SK-N-SH (cell line): ENCODE data around the gene ALAS2. TPM values are rescaled to one million over a fixed set of nuclear protein-coding genes. Genes with fewer than 3 reads are reported as not detected.

Experiments
- CTCF ChIA-PET: fragments of 300-600, 350-600 bp; formaldehyde crosslinking; extraction: SDS; loops from one replicate; lab custom pipeline; 2021; lab: Yijun Ruan, JAX
- POLR2A ChIA-PET: fragments of 350-600 bp; sonication (Branson Sonifier 250); formaldehyde crosslinking; extraction: SDS; loops from one replicate; lab custom pipeline; 2020; ENCODE audit warnings: antibody characterized with exemption, inconsistent platforms; lab: Yijun Ruan, JAX
- DNase-seq: peaks from one replicate; pipeline ENCODE4 v3.0.0; 2012
- H2AFZ ChIP-seq: fragments of 200-600 bp; sonication (generic); 2 replicates; pipeline ENCODE4 v1.8.1; 2016; ENCODE audit warnings: antibody characterized with exemption, mild to moderate bottlenecking, low read depth
- H3F3A ChIP-seq: fragments of 200-600 bp; sonication (generic); replicated peaks from 2 replicates; pipeline ENCODE3; 2016; ENCODE audit warnings: antibody characterized with exemption, mild to moderate bottlenecking; ENCODE audit not compliant: insufficient read depth
- H3K27ac ChIP-seq, 2 experiments: fragments of 200-500 bp in 1 of 2; fragments of 200-600 bp in 1 of 2; sonication (Bioruptor generic) in 1 of 2; sonication (generic), shearing (Covaris generic) in 1 of 2; 2 replicates each; pipeline versions ENCODE4 v1.5.1 to v1.6.1; 2014 to 2016; ENCODE audit warnings: low read depth in 2 of 2, inconsistent platforms in 1 of 2, low read length in 1 of 2, mild to moderate bottlenecking in 1 of 2, mixed read lengths in 1 of 2
- H3K27me3 ChIP-seq: fragments of 200-600 bp; sonication (generic), shearing (Covaris generic); 2 replicates; pipeline ENCODE4 v1.6.1; 2016; ENCODE audit warnings: mixed run types; ENCODE audit not compliant: insufficient read depth
- H3K36me3 ChIP-seq, 2 experiments: fragments of 200-500 bp in 1 of 2; fragments of 200-600 bp in 1 of 2; sonication (Bioruptor generic) in 1 of 2; sonication (generic) in 1 of 2; replicated peaks in 1 of 2; 2 replicates each; pipeline versions ENCODE3 to v1.5.1; 2014 to 2016; ENCODE audit warnings: low read length in 1 of 2, mild to moderate bottlenecking in 1 of 2; ENCODE audit not compliant: insufficient read depth in 2 of 2, control insufficient read depth in 1 of 2
- H3K4me1 ChIP-seq, 2 experiments: fragments of 200-500 bp in 1 of 2; fragments of 200-600 bp in 1 of 2; sonication (Bioruptor generic) in 1 of 2; sonication (generic), shearing (Covaris generic) in 1 of 2; 2 replicates each; pipeline versions ENCODE4 v1.5.1 to v1.6.1; 2014 to 2016; ENCODE audit warnings: low read depth in 1 of 2, low read length in 1 of 2, mixed run types in 1 of 2; ENCODE audit not compliant: insufficient read depth in 2 of 2, control insufficient read depth in 1 of 2
- H3K4me2 ChIP-seq: fragments of 200-600 bp; sonication (generic), shearing (Covaris generic); 2 replicates; pipeline ENCODE4 v1.6.1; 2017; ENCODE audit warnings: mixed run types
- H3K4me3 ChIP-seq, 2 experiments: fragments of 200-500 bp in 1 of 2; fragments of 200-600 bp in 1 of 2; sonication (Bioruptor generic) in 1 of 2; sonication (generic), shearing (Covaris generic) in 1 of 2; 2 replicates each; pipeline versions ENCODE4 v1.5.1 to v1.8.1; 2014 to 2016; ENCODE audit warnings: low read depth in 2 of 2, inconsistent platforms in 1 of 2, low read length in 1 of 2, mild to moderate bottlenecking in 1 of 2, mixed read lengths in 1 of 2, moderate library complexity in 1 of 2
- H3K79me2 ChIP-seq: fragments of 200-600 bp; sonication (generic); 2 replicates; pipeline ENCODE4 v1.8.1; 2017; ENCODE audit warnings: mild to moderate bottlenecking; ENCODE audit not compliant: insufficient read depth
- H3K9ac ChIP-seq: fragments of 200-600 bp; sonication (generic); 2 replicates; pipeline ENCODE4 v1.6.1; 2017; ENCODE audit warnings: mixed run types
- H3K9me2 ChIP-seq: fragments of 200-600 bp; sonication (generic); 2 replicates; pipeline ENCODE4 v1.6.1; 2017; ENCODE audit warnings: mixed run types
- H3K9me3 ChIP-seq: fragments of 200-600 bp; sonication (generic); 2 replicates; pipeline ENCODE4 v1.6.1; 2017; ENCODE audit warnings: mixed run types, mild to moderate bottlenecking, moderate library complexity
- H4K20me1 ChIP-seq: fragments of 200-600 bp; sonication (generic); 2 replicates; pipeline ENCODE4 v1.6.1; 2017; ENCODE audit warnings: mild to moderate bottlenecking, mixed run types; ENCODE audit not compliant: insufficient read depth
- EP300 ChIP-seq, 2 experiments: IDR thresholded peaks; 2 replicates each; pipeline versions ENCODE4 v1.4.0 to v1.6.1; 2012; ENCODE audit warnings: borderline replicate concordance in 1 of 2, low read depth in 1 of 2, low read length in 1 of 2
- MXI1 ChIP-seq: IDR thresholded peaks from 2 replicates; pipeline ENCODE4 v1.6.1; 2012; ENCODE audit warnings: mild to moderate bottlenecking, low read depth, low read length, improper control_type of control experiment
- RFX5 ChIP-seq: IDR thresholded peaks from 2 replicates; pipeline ENCODE4 v1.6.1; 2012; ENCODE audit warnings: mild to moderate bottlenecking, improper control_type of control experiment, low read length
- SIN3A ChIP-seq: IDR thresholded peaks from 2 replicates; pipeline ENCODE4 v1.6.1; 2012; ENCODE audit warnings: low read depth, mild to moderate bottlenecking, low read length, moderate library complexity, borderline replicate concordance
- SMC3 ChIP-seq: IDR thresholded peaks from 2 replicates; pipeline ENCODE4 v1.6.1; 2012; ENCODE audit warnings: low read depth, low read length, improper control_type of control experiment
- TCF12 ChIP-seq: IDR thresholded peaks from 2 replicates; pipeline ENCODE4 v1.4.0; 2012
- ZBTB33 ChIP-seq: IDR thresholded peaks from 2 replicates; pipeline ENCODE4 v1.4.0; 2012; ENCODE audit warnings: low read depth, borderline replicate concordance
- WGBS: methylation state at CpG from one replicate; pipeline ENCODE4 v1.1.6; 2017; ENCODE audit warnings: low lambda C conversion rate; 5-methylcytosine and 5-hydroxymethylcytosine counted together
- polyA plus RNA-seq, 3 experiments: library from polyadenylated mRNA; depleted of rRNA; stranded (reverse); fragments of >200 nt; gene quantifications; 2 replicates each; pipeline ENCODE4 v1.2.3, GENCODE V29; 2012
- TF ChIP-seq, protein P1 (sequence below): IDR thresholded peaks from 2 replicates; pipeline ENCODE4 v1.4.0; 2012; ENCODE audit warnings: low read depth

ALAS2 gene
- polyA plus RNA-seq, 1 of the 3 experiments (the other 2 are of a cell fraction) = not detected

DNA sequence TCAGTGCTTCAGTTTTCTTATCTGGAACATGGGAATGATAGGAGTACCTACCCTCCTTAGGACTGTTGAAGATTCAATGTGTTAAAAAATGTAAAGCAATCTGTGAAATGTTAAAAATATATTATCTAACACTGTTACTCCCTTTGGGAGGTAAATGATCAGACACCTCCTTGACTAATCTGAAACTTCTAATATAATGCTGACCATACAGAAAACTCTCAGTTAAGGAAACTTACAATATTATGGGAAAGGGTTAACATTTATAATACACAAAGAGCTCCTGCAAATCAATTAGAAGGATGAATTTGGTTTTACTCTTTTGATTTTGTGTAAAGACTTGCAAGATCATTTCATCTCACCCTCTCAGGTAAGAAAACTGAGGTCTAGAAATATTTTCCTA is 35.2 kb downstream of the ALAS2 start:
- POLR2A ChIA-PET = no interaction called here
- H3F3A ChIP-seq = peaks cover 2% of the 10 kb centered on the region
- TF ChIP-seq RFX5 (no peak), MXI1 (no peak), EP300 (IDR thresholded peaks at IDR 0.05; ENCODE audit: borderline replicate concordance in 1 of 2, low read depth in 1 of 2, low read length in 1 of 2) (no peak), TCF12 (no peak), SIN3A (no peak)
- TF ChIP-seq, protein P1, sequence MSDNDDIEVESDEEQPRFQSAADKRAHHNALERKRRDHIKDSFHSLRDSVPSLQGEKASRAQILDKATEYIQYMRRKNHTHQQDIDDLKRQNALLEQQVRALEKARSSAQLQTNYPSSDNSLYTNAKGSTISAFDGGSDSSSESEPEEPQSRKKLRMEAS = no peak
- TF ChIP-seq, all 33 proteins: peak for 0
- H3K4me3 ChIP-seq = no peak overlapping the region
- no peaks in the 10 kb centered on the region for H3K9me3 ChIP-seq
- no peak for DNase-seq
- H4K20me1 ChIP-seq = no peaks in the 10 kb centered on the region
- H3K79me2 ChIP-seq = peaks cover 4% of the 10 kb centered on the region
- H2AFZ ChIP-seq = no peak overlapping the region
- H3K9me2 ChIP-seq = no peaks in the 10 kb centered on the region
- peaks cover 19% of the 10 kb centered on the region; the same call in 1 of the 2 replicates for H3K27me3 ChIP-seq
- CTCF ChIA-PET = no interaction called here
- no peak overlapping the region for H3K9ac ChIP-seq
- no peaks in the 10 kb centered on the region for H3K36me3 ChIP-seq
- no peaks in the 10 kb centered on the region for H3K4me1 ChIP-seq
- no peak overlapping the region for H3K27ac ChIP-seq
- no peak overlapping the region for H3K4me2 ChIP-seq

GRCh38 chrX:54994668-54995351 is 36.0 kb downstream of the ALAS2 start:
- WGBS = 33% methylated on average over 5 of the region's 6 CpGs

More at GRCh38 chrX:54994668-54995351, 36.0 kb downstream of the ALAS2 start:
- no peaks in the 10 kb centered on the region for H3K9me2 ChIP-seq
- H3F3A ChIP-seq = peaks cover 3% of the 10 kb centered on the region
- POLR2A ChIA-PET = no interaction called here
- H3K4me3 ChIP-seq = no peak overlapping the region
- H3K9ac ChIP-seq = no peak overlapping the region
- no peak for TF ChIP-seq ZBTB33
- TF ChIP-seq SMC3 = no peak
- no peak overlapping the region for H3K4me2 ChIP-seq
- H3K36me3 ChIP-seq = no peaks in the 10 kb centered on the region
- no peak for DNase-seq
- no peak overlapping the region for H3K27ac ChIP-seq
- H4K20me1 ChIP-seq = no peaks in the 10 kb centered on the region
- H3K79me2 ChIP-seq = no peaks in the 10 kb centered on the region
- H3K27me3 ChIP-seq = peaks cover 19% of the 10 kb centered on the region; the same call in 1 of the 2 replicates
- no peaks in the 10 kb centered on the region for H3K4me1 ChIP-seq
- CTCF ChIA-PET = interaction anchor here (1.1 kb wide), 1 partner anchor 63 kb away, joined by 3 read pairs; no protein-coding TSS in a partner anchor
- no peak overlapping the region for H2AFZ ChIP-seq
- no peaks in the 10 kb centered on the region for H3K9me3 ChIP-seq
